SK-N-SH (cell line): ENCODE measurements around the gene PCBD1. TPM values are rescaled to one million over a fixed set of nuclear protein-coding genes. Genes with fewer than 3 reads are reported as not detected.

Experiments
- CTCF ChIA-PET: fragments of 300-600, 350-600 bp; formaldehyde crosslinking; extraction: SDS; loops from one replicate; lab custom pipeline; 2021; lab: Yijun Ruan, JAX
- POLR2A ChIA-PET: fragments of 350-600 bp; sonication (Branson Sonifier 250); formaldehyde crosslinking; extraction: SDS; loops from one replicate; lab custom pipeline; 2020; ENCODE audit warnings: antibody characterized with exemption, inconsistent platforms; lab: Yijun Ruan, JAX
- DNase-seq: peaks from one replicate; pipeline ENCODE4 v3.0.0; 2012
- H2AFZ ChIP-seq: fragments of 200-600 bp; sonication (generic); 2 replicates; pipeline ENCODE4 v1.8.1; 2016; ENCODE audit warnings: antibody characterized with exemption, mild to moderate bottlenecking, low read depth
- H3F3A ChIP-seq: fragments of 200-600 bp; sonication (generic); replicated peaks from 2 replicates; pipeline ENCODE3; 2016; ENCODE audit warnings: antibody characterized with exemption, mild to moderate bottlenecking; ENCODE audit not compliant: insufficient read depth
- H3K27ac ChIP-seq, 2 experiments: fragments of 200-500 bp in 1 of 2; fragments of 200-600 bp in 1 of 2; sonication (Bioruptor generic) in 1 of 2; sonication (generic), shearing (Covaris generic) in 1 of 2; 2 replicates each; pipeline versions ENCODE4 v1.5.1 to v1.6.1; 2014 to 2016; ENCODE audit warnings: low read depth in 2 of 2, inconsistent platforms in 1 of 2, low read length in 1 of 2, mild to moderate bottlenecking in 1 of 2, mixed read lengths in 1 of 2
- H3K27me3 ChIP-seq: fragments of 200-600 bp; sonication (generic), shearing (Covaris generic); 2 replicates; pipeline ENCODE4 v1.6.1; 2016; ENCODE audit warnings: mixed run types; ENCODE audit not compliant: insufficient read depth
- H3K36me3 ChIP-seq, 2 experiments: fragments of 200-500 bp in 1 of 2; fragments of 200-600 bp in 1 of 2; sonication (Bioruptor generic) in 1 of 2; sonication (generic) in 1 of 2; replicated peaks in 1 of 2; 2 replicates each; pipeline versions ENCODE3 to v1.5.1; 2014 to 2016; ENCODE audit warnings: low read length in 1 of 2, mild to moderate bottlenecking in 1 of 2; ENCODE audit not compliant: insufficient read depth in 2 of 2, control insufficient read depth in 1 of 2
- H3K4me1 ChIP-seq, 2 experiments: fragments of 200-500 bp in 1 of 2; fragments of 200-600 bp in 1 of 2; sonication (Bioruptor generic) in 1 of 2; sonication (generic), shearing (Covaris generic) in 1 of 2; 2 replicates each; pipeline versions ENCODE4 v1.5.1 to v1.6.1; 2014 to 2016; ENCODE audit warnings: low read depth in 1 of 2, low read length in 1 of 2, mixed run types in 1 of 2; ENCODE audit not compliant: insufficient read depth in 2 of 2, control insufficient read depth in 1 of 2
- H3K4me2 ChIP-seq: fragments of 200-600 bp; sonication (generic), shearing (Covaris generic); 2 replicates; pipeline ENCODE4 v1.6.1; 2017; ENCODE audit warnings: mixed run types
- H3K4me3 ChIP-seq, 2 experiments: fragments of 200-500 bp in 1 of 2; fragments of 200-600 bp in 1 of 2; sonication (Bioruptor generic) in 1 of 2; sonication (generic), shearing (Covaris generic) in 1 of 2; 2 replicates each; pipeline versions ENCODE4 v1.5.1 to v1.8.1; 2014 to 2016; ENCODE audit warnings: low read depth in 2 of 2, inconsistent platforms in 1 of 2, low read length in 1 of 2, mild to moderate bottlenecking in 1 of 2, mixed read lengths in 1 of 2, moderate library complexity in 1 of 2
- H3K79me2 ChIP-seq: fragments of 200-600 bp; sonication (generic); 2 replicates; pipeline ENCODE4 v1.8.1; 2017; ENCODE audit warnings: mild to moderate bottlenecking; ENCODE audit not compliant: insufficient read depth
- H3K9ac ChIP-seq: fragments of 200-600 bp; sonication (generic); 2 replicates; pipeline ENCODE4 v1.6.1; 2017; ENCODE audit warnings: mixed run types
- H3K9me2 ChIP-seq: fragments of 200-600 bp; sonication (generic); 2 replicates; pipeline ENCODE4 v1.6.1; 2017; ENCODE audit warnings: mixed run types
- H3K9me3 ChIP-seq: fragments of 200-600 bp; sonication (generic); 2 replicates; pipeline ENCODE4 v1.6.1; 2017; ENCODE audit warnings: mixed run types, mild to moderate bottlenecking, moderate library complexity
- H4K20me1 ChIP-seq: fragments of 200-600 bp; sonication (generic); 2 replicates; pipeline ENCODE4 v1.6.1; 2017; ENCODE audit warnings: mild to moderate bottlenecking, mixed run types; ENCODE audit not compliant: insufficient read depth
- CHD2 ChIP-seq: fragments of 150-350 bp; IDR thresholded peaks from 2 replicates; pipeline ENCODE4 v1.6.1; 2018; ENCODE audit warnings: low read length; ENCODE audit not compliant: partially characterized antibody
- FOSL2 ChIP-seq: IDR thresholded peaks from 2 replicates; pipeline ENCODE4 v1.4.0; 2012; ENCODE audit warnings: low read depth, mild to moderate bottlenecking, moderate library complexity, borderline replicate concordance
- FOXM1 ChIP-seq: IDR thresholded peaks from 2 replicates; pipeline ENCODE4 v1.4.0; 2012; ENCODE audit warnings: low read depth, mild to moderate bottlenecking
- GABPA ChIP-seq: IDR thresholded peaks from 2 replicates; pipeline ENCODE4 v1.4.0; 2012; ENCODE audit warnings: low read depth, mild to moderate bottlenecking
- GATA2 ChIP-seq: sonication (generic); formaldehyde crosslinking; IDR thresholded peaks from 2 replicates; pipeline ENCODE4 v1.5.0; 2020; ENCODE audit warnings: mild to moderate bottlenecking, missing genetic modification reagents
- IRF3 ChIP-seq: fragments of 150-350 bp; IDR thresholded peaks from 2 replicates; pipeline ENCODE4 v1.6.1; 2016; ENCODE audit warnings: mild to moderate bottlenecking, low read depth, low read length
- JUND ChIP-seq: IDR thresholded peaks from 2 replicates; pipeline ENCODE4 v1.4.0; 2012
- MXI1 ChIP-seq: IDR thresholded peaks from 2 replicates; pipeline ENCODE4 v1.6.1; 2012; ENCODE audit warnings: mild to moderate bottlenecking, low read depth, low read length, improper control_type of control experiment
- NFIC ChIP-seq: IDR thresholded peaks from 2 replicates; pipeline ENCODE4 v1.4.0; 2012; ENCODE audit warnings: borderline replicate concordance
- NRF1 ChIP-seq: IDR thresholded peaks from 2 replicates; pipeline ENCODE4 v1.6.1; 2012; ENCODE audit warnings: low read depth, mild to moderate bottlenecking, low read length
- RAD21 ChIP-seq: IDR thresholded peaks from 2 replicates; pipeline ENCODE4 v1.6.1; 2012; ENCODE audit warnings: mild to moderate bottlenecking, low read length
- RCOR1 ChIP-seq: fragments of 150-350 bp; IDR thresholded peaks from 2 replicates; pipeline ENCODE4 v1.6.1; 2017; ENCODE audit warnings: antibody characterized with exemption, low read length
- REST ChIP-seq: IDR thresholded peaks from 2 replicates; pipeline ENCODE4 v1.6.1; 2012; ENCODE audit warnings: mild to moderate bottlenecking, low read depth, low read length, moderate library complexity
- RFX5 ChIP-seq: IDR thresholded peaks from 2 replicates; pipeline ENCODE4 v1.6.1; 2012; ENCODE audit warnings: mild to moderate bottlenecking, improper control_type of control experiment, low read length
- SIN3A ChIP-seq: IDR thresholded peaks from 2 replicates; pipeline ENCODE4 v1.6.1; 2012; ENCODE audit warnings: low read depth, mild to moderate bottlenecking, low read length, moderate library complexity, borderline replicate concordance
- TEAD4 ChIP-seq: IDR thresholded peaks from 2 replicates; pipeline ENCODE4 v1.4.0; 2012; ENCODE audit warnings: mild to moderate bottlenecking, borderline replicate concordance; ENCODE audit not compliant: insufficient read depth
- USF1 ChIP-seq: IDR thresholded peaks from 2 replicates; pipeline ENCODE4 v1.4.0; 2012; ENCODE audit warnings: low read depth, borderline replicate concordance
- USF2 ChIP-seq: fragments of 150-350 bp; IDR thresholded peaks from 2 replicates; pipeline ENCODE4 v1.6.1; 2017; ENCODE audit warnings: antibody characterized with exemption, low read length, low read depth, borderline replicate concordance
- ZBTB33 ChIP-seq: IDR thresholded peaks from 2 replicates; pipeline ENCODE4 v1.4.0; 2012; ENCODE audit warnings: low read depth, borderline replicate concordance
- WGBS: methylation state at CpG from one replicate; pipeline ENCODE4 v1.1.6; 2017; ENCODE audit warnings: low lambda C conversion rate; 5-methylcytosine and 5-hydroxymethylcytosine counted together
- polyA plus RNA-seq, 3 experiments: library from polyadenylated mRNA; depleted of rRNA; stranded (reverse); fragments of >200 nt; gene quantifications; 2 replicates each; pipeline ENCODE4 v1.2.3, GENCODE V29; 2012

PCBD1 gene
- polyA plus RNA-seq, 1 of the 3 experiments (the other 2 are of a cell fraction): 112 TPM

- WGBS: 88% methylated on average over 1 of the region's 1 CpG
- no peak for TF ChIP-seq RFX5
- TF ChIP-seq NRF1: no peak
- TF ChIP-seq USF1: no peak
- no peak for TF ChIP-seq JUND
- no peak for TF ChIP-seq TEAD4
- no peak for TF ChIP-seq REST
- TF ChIP-seq RCOR1: no peak
- no peak for TF ChIP-seq SIN3A
- TF ChIP-seq IRF3: no peak
- TF ChIP-seq GATA2 (CRISPR knock-in tag): no peak
- no peak for TF ChIP-seq USF2
- TF ChIP-seq MXI1: no peak
- no peak for TF ChIP-seq FOSL2
- TF ChIP-seq FOXM1: no peak
- TF ChIP-seq ZBTB33: no peak
- TF ChIP-seq GABPA: no peak
- TF ChIP-seq RAD21: no peak
- TF ChIP-seq NFIC: no peak
- TF ChIP-seq CHD2: no peak
Observed at GRCh38 chr10:70896551-70896950, 8.2 kb upstream of the PCBD1 start.

More at GRCh38 chr10:70896551-70896950, 8.2 kb upstream of the PCBD1 start:
- H3K4me2 ChIP-seq: no peak overlapping the region
- H3K27me3 ChIP-seq: no peaks in the 10 kb centered on the region
- no peak overlapping the region for H3K27ac ChIP-seq
- no peaks in the 10 kb centered on the region for H4K20me1 ChIP-seq
- no peaks in the 10 kb centered on the region for H3F3A ChIP-seq
- POLR2A ChIA-PET: no interaction called here
- H3K9ac ChIP-seq: no peak overlapping the region
- H3K4me1 ChIP-seq: peaks cover 0 to 1% of the 10 kb centered on the region in 2 experiments; a peak in 1 of 4 replicates
- H3K9me2 ChIP-seq: no peaks in the 10 kb centered on the region
- CTCF ChIA-PET: interaction anchor here (1.3 to 1.5 kb wide), 3 partner anchors 10 to 675 kb away, joined by 3 to 4 read pairs (median 4); no protein-coding TSS in a partner anchor
- no peaks in the 10 kb centered on the region for H3K79me2 ChIP-seq
- H2AFZ ChIP-seq: no peak overlapping the region
- no peaks in the 10 kb centered on the region for H3K36me3 ChIP-seq
- H3K4me3 ChIP-seq: no peak overlapping the region
- no peak for DNase-seq
- no peaks in the 10 kb centered on the region for H3K9me3 ChIP-seq
